GM19025 (cell line): Measurements from ENCODE around the gene ABCD4.
"Not testable (repeated sequence)": the region's sequence is repeated elsewhere in the genome, so short reads cannot be mapped to it uniquely, and the experiment has no call there.

Experiments used
- ATAC-seq: cut with Tn5 transposase; IDR thresholded peaks from one replicate; pipeline ENCODE4 v1.9.1; 2021; ENCODE audit warnings: mild to moderate bottlenecking, low read depth, moderate library complexity; ENCODE audit not compliant: unreplicated experiment

ABCD4 gene

GRCh38 chr14:74302634-74303569, at the start of gene ABCD4:
ABCD4 (minus strand) TSS chr14:74302934; CDS start chr14:74302912, 22 bp downstream.
- ATAC-seq, result peak; percentile 97

- no peak for ATAC-seq
Observed at GRCh38 chr14:74350928-74351323, 48.2 kb upstream of the ABCD4 start.

- ATAC-seq, result no peak
Observed at GRCh38 chr14:74350211-74350927, 47.6 kb upstream of the ABCD4 start.

GRCh38 chr14:74349757-74350156, 47.0 kb upstream of the ABCD4 start:
- no peak for ATAC-seq

- no peak for ATAC-seq
Observed at GRCh38 chr14:74348735-74349463, 46.2 kb upstream of the ABCD4 start.

GRCh38 chr14:74348241-74348734, 45.6 kb upstream of the ABCD4 start, which contains the start of gene VRTN:
VRTN (plus strand) TSS chr14:74348471; CDS start chr14:74356784, 8,313 bp downstream.
- ATAC-seq, result no peak

GRCh38 chr14:74347795-74348100, 45.0 kb upstream of the ABCD4 start:
- ATAC-seq, result no peak

GRCh38 chr14:74347097-74347794, 44.5 kb upstream of the ABCD4 start:
- no peak for ATAC-seq

- no peak for ATAC-seq
Observed at GRCh38 chr14:74346341-74346740, 43.6 kb upstream of the ABCD4 start.

- no peak for ATAC-seq
Observed at GRCh38 chr14:74333909-74334308, 31.2 kb upstream of the ABCD4 start.

GRCh38 chr14:74329950-74330552, 27.3 kb upstream of the ABCD4 start:
- not testable (repeated sequence) for ATAC-seq

- ATAC-seq, result no peak
Observed at GRCh38 chr14:74326369-74327152, 23.8 kb upstream of the ABCD4 start.

GRCh38 chr14:74325446-74325845, 22.7 kb upstream of the ABCD4 start:
- ATAC-seq, result no peak

GRCh38 chr14:74324931-74325361, 22.2 kb upstream of the ABCD4 start:
- no peak for ATAC-seq

- ATAC-seq, result no peak
Observed at GRCh38 chr14:74314576-74314975, 11.8 kb upstream of the ABCD4 start.

- ATAC-seq, result no peak
Observed at GRCh38 chr14:74313601-74314000, 10.9 kb upstream of the ABCD4 start.

GRCh38 chr14:74312161-74312560, 9.4 kb upstream of the ABCD4 start:
- ATAC-seq, result no peak

- ATAC-seq, result no peak
Observed at GRCh38 chr14:74309125-74310022, 6.6 kb upstream of the ABCD4 start.
